SW480 (cell line): ENCODE results near the gene ANO4.
"Not testable (repeated sequence)": the region's sequence is repeated elsewhere in the genome, so short reads cannot be mapped to it uniquely, and the experiment has no call there.

Source experiments
- DNase-seq: peaks from one replicate; pipeline ENCODE4 v3.0.0-alpha.2; 2016; ENCODE audit warnings: low spot score

The ANO4 gene

DNA sequence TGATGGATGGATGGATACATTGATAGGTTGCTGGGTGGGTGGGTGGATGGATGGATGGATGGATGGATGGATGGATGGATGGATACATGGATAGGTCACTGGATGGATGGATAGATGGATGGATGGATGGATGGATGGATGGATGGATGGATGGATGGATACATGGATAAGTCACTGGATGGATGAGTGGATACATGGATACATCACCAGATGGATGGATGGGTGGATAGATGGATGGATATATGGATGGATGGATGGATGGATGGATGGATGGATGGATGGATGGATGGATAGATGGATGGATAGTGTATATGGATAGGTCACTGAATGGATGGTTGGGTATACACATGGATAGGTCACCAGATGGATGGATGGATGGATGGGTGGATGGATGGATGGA is 194.9 kb downstream of the ANO4 start:
- DNase-seq, result not testable (repeated sequence)

DNA sequence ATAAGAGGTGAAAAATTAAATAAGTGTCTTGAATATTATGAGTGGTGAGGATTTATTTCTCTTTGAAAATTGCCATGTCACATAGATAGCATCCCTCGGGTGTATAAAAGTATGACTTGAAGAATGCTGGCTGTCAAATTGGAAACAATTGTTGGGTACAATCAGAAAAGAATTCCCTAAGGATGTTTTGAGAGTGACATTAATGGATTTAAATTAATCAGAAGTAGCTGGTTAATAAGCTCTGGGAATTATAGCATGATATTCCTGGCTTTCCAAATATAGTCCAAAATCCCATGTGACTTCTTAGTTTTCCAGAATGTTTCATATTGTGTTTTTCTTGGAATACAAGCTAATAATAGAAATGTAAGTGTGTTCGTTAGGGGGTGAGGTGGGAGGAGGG is 196.5 kb downstream of the ANO4 start:
- DNase-seq, result no peak

DNA sequence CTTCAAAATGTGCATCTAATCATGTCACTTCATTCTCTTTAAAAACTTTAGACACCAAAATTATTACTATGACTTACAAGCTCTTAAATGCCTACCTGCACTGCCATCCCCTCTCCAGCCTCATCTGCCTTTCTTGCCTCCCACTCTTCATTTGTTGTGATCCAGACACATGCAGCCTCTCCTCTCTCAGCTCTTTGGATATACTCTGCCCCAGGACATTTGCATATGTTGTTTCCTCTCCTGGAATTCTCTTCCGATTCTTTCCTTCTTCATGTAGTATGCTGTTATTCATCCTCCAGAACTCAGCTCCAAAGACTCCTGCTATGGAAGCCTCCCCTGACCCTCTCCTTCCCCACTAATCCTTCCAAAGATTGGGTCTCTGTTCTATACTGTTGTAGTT is 197.6 kb downstream of the ANO4 start:
- DNase-seq, result no peak

DNA sequence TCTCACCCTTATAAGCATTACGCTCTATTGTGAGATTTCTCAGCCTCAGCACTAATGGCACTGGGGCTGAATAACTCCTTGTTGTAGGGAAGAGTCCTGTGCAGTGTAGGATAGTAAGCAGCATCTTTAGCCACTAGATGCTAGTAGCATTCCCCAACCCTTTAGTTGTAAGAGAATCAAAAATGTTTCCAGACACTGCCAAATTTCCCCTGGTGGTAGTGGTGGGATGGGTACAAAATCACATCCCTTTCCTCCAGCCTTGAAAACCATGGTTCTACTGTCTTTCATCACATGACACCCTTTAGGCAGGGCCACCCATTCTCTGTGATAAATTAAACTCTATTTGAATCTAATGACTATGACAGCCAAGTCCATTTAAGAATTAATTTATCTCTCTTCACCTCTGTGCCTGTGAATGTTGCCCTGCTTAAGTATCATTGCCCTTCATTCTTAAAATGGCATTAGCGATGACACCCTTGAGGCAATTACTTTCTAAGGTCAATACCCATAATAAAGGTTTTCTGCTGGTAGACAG is 199.4 kb downstream of the ANO4 start:
- no peak for DNase-seq

DNA sequence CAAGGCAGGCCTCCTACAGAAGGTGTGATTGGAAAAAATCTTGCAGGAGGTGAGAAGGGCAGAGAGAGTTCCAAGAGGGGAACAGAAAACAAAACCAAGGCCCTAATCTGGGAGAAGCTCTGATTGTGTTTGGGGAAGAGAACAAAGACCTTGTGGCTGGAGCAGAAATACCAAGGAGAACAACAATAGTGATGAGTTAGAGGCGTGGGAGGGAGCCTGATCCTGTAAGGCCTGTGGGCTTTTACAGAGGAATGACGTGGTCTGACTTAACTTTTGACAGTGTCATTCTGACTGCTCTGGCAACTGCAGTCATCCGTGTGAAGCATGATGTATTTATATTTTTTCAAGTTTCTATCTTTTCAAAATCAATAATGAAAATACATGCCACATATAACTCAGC is 200.6 kb downstream of the ANO4 start:
- DNase-seq, result no peak

DNA sequence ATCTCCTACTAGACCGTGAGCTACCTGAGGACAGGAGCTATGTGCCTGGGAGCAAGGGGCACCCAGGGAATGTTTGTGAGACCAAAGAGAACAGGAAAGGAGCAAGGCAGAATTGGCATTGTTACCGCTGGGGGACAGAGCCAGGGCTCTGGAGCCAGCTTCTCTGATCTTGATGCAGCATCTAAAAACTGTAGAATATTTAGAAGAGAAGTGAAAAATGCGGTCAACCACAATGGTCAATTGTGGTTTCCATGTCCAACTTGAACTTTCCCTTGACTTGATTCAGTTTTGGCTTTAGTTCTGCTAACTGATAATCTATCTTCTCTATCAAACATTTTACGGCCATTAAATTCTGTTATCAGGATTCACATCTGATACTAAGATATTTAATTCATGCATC is 201.2 kb downstream of the ANO4 start:
- DNase-seq, result no peak

DNA sequence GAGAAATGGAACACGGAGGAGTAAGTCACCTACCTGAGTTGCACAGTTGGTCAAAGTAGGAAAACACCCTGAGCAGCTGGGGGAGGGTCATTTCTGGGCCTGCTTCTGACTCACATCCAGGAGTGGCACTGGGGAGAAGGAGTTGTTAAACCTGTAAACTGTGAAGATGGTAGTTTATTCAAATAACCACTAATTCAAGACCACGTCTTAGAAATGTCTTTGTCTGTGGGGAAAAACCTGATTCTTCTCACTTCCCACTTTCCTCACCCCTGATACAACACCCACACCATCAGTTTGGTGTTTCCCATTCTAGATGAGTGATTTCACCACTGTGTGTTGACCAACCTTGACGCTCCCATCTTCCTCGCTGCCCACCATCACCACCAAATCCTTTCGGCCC is 207.1 kb downstream of the ANO4 start:
- no peak for DNase-seq

DNA sequence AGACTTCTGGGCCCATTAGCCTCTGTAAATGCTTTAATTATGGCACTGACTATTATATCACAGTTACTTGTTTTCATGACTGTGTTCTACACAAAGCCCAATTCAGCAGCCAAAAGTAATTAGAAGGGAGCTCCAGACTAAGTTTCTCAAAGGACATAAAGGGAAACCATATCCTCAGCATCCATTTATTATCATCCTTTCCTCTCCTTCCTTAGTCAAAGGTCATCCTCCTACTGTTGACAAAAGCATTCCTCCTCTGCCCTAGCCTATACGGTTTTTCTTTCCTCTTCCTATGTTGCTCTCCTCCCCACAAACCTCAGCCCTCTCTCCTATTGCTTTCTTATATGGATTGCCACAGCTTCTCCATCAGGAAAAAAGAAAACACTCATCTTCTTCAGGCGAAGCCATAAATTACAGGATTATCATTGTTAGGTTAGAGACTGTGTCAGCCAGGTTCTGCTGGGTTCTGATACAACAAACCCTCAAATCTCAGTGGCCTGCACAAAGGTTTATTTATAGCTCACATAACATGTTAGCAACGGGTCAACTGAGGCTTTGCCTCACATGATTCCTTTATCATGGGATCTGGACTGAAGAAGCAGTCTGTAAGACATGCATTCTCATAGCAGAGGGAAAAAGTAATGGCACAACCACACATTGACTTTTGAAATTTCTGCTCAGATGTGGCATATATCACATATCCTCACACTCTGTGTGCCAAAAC is 208.3 kb downstream of the ANO4 start:
- DNase-seq, result no peak

DNA sequence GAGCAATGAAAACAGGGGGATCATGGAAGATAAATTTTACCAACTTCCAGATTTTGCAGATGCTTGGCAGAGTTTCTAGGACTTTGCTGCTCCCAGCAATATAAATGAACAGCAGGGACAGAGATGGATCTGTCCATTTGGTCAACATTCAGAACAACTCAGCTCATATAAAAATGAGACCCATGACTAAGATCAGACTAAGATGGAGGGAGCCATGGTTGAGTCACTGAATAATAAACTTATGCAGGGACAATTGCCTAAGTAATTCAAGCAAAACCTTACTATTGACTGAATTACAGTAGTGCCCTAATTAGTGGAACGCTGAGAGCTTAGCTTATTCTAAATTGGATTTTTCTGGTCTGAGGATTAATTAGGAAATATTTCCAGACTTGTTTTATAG is 210.3 kb downstream of the ANO4 start:
- no peak for DNase-seq

DNA sequence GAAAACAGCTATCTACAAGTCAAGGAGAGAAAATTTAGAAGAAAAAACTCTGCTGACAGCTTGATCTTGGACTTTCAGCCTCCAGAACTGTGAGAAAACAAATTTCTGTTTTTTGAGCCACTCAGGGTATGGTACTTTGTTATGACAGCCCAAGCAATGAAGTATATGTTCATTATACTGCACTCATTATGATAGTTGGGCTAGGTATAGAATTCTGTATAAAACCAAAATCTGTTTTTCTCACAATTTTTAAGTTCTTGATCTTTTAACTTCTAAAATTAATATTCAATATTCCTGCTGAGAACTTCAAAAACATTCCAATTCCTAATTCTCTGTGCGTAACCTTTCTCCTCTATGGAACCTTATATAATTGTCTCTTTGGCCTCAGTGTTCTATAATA is 214.7 kb downstream of the ANO4 start:
- no peak for DNase-seq

DNA sequence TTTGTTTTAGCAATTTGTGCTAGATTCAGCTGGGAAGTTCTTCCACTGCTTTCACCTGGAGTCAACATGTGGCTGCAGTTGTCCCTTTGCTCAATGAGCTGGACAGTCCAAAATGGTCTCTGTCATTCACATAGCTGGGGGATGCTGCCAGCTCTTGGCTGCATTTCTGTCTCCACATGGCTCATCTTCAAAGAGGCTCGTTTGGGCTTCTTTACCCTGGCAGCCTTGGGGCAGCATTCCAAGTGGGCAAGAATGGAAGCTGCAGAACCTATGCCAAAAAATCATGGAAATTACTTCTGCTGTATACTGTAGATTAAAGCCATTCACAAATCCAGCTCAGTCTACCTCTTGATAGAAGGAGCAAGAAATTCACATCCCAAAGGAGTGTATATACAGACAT is 216.3 kb downstream of the ANO4 start:
- DNase-seq, result no peak

DNA sequence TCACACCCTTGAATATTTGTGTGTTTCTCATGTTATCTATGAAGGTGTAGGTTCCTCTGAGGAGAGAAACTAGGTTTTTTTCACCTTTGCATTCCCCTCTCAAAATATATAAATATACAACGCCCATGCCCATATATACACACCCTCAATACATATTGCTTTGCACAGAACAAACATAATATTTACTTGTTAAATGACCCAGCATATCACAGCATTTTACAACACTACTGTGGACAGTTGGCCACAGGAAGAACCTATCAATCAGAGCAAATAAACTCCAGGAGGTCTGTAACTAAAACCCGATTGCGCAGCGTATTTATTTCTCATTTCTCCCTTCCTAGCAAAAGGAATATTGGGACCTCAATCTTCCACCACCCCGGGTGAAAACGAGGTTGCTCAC is 219.4 kb downstream of the ANO4 start:
- no peak for DNase-seq

DNA sequence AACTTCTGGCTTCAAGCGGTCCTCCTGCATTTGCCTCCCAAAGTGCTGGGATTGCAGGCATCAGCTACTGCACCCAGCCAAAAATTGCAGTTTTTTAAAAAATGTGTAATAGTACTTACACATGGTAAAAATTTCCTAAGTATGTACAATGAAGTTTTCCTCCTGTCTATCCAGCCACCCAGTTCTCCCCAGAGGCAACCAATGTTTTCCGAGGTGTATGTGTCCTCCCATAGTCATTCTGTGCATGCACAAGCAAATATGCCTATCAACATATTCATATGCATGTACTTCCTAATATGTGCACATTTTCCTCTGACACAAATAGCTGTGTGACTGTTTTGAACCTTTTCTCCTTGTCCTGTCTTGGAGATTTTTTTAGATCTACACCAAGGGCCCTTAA is 220.5 kb downstream of the ANO4 start:
- no peak for DNase-seq

DNA sequence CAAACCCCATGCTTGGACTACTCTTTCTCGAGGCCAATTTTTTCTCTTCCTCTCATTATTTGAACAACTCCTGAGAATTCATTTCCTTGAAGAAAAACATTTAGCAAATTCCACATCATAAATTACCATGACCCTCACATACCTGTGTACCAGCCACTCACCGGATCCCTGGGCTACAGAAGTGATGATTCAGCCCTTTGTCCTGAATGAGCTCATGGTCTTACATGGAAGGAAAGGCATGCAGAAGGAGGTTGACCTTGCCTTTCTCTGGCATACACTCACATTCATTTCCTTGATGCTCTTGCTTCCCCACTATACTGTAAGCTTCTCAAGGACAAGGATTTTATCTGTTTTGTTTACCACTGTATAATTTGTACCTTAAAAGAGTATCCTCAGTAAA is 224.0 kb downstream of the ANO4 start:
- peak; percentile 40 for DNase-seq

DNA sequence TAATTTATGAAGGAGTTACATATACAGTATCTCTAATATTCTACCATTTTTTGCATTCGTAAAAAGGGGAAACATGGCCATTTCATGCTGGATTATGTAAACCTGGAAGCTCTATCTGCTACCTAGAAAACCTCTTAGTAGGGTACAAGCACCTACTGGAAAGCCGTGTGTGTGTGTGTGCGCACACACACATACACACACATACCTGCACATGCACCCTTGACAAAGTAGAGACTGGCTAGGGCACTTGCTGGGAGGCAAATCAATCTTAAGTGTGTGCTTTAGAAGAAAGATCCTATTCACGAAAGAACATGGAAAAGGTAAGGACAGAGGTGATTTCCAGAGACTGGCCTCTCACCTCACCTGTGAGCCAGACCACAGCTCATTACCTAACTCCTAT is 224.6 kb downstream of the ANO4 start:
- DNase-seq, result no peak

DNA sequence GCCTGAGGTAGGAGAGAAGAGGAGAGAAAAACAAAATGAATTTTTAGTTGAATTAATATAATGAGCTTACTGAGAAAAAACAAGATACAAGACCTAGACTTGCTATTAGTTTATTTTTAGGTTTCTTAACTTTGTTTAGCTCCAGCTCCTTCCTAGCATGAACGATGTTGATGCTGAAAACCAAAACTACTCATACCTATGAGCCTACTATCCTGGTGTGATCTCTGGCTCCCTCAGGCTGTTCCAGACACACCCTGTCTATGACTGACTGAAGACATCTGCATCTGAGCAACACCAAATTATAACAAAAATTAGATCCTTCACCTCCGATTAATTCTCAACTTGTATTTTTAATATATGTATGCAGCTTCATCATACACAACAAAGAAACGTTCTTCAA is 225.1 kb downstream of the ANO4 start:
- DNase-seq, result no peak

DNA sequence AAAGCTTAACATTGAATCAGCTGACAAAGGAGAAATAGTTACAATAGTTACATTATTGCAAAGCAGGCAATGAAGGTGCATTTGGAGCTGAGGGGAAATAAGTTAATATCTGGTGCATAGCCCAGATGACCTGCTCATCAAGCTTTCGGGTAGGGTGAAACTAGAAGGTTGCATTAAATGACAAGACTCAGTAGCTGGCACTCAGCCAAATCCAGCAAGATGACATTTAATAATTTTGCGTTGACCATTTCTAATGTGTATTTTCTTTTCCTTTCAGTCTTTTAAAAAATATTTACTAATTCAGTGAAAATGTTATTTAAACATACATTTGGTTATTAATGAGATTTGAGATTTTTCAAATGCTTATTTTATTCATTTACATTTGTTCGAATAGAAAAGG is 226.9 kb downstream of the ANO4 start:
- no peak for DNase-seq

DNA sequence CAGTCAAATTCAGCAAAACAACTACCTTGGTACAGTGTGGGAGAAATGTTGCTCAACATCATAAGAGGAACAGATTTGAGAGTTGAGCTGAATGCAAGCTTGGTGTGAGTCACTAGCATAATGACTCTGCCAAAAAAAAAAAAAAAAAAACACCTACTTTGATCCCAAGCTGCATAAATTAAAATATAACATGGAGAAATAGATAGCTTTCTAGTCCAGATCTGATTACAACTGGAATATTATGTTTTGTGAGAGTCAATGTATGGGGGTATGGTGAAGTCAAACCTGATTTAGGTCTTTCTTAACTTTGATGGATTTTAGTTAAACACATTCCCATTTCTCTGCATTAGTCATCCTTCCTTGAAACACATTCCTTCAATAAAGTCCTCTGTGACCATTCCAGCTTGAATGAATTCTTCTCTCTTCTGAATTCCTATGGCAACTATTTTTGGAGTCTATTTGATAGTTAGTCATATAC is 227.4 kb downstream of the ANO4 start:
- peak; percentile 73 for DNase-seq

DNA sequence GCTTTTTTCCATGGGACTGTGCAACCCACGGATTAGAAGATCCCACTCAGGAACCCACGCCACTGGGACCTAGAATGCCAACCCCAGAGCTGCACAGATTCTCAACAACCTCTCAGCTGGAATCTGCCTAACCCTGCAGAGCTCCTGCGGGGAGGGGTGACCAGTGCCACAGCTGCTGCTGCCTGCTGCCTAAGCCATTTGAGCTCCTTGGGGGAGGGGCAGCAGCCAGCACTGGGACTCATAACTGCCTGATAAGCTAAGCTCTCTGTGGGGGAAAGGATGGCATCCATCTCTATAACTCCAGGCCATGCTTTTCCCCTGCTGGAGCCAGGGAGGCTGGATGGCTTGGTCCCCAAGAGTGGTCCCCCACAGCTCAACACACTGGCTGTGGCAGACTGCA is 232.6 kb downstream of the ANO4 start:
- DNase-seq, result no peak

DNA sequence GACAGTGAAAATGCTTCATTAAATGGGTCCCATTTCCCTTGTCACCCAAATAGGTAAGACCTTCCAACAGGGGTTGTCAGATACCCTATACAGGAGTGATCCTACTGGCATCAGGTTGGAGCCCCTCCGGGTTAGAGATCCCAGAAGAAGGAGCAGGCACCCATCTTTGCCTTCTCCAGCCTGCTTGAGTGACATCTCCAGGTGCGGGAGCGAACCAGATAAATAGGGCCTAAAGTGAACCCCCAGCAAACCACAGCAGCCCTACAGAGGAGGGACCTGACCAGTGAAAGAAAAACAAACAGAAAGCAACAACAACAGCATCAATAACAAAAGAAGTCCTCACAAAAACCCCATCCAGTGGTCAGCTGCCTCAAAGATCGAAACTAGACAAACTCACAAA is 233.2 kb downstream of the ANO4 start:
- DNase-seq, result no peak

DNA sequence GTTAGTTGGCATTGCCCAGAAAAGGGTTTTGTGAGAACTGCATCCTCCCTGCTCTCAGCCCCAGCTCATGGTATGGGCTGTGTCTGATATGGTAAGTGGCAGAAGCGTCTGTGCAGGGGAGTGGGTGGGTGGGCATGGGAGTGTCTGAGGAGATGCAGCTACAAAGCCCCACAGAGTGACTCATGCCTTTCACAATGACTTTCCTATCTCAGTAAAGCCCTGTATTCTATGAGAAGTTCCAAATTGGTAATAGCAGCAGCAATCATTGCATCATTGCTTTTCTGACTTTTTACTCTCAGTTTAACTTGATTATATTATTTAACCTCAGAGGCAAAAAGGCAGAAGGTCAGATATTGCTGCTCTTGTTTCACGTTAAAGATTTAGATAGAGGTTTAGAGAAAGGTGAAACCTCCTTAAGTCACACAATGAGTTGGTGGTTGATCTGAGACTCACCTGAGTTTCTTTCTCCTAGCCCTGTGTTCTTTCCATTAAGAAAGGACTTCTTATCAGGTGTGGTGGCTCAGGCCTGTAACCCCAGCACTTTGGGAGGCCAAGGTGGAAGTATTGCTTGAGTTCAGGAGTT is 243.8 kb downstream of the ANO4 start:
- DNase-seq, result peak; percentile 36

DNA sequence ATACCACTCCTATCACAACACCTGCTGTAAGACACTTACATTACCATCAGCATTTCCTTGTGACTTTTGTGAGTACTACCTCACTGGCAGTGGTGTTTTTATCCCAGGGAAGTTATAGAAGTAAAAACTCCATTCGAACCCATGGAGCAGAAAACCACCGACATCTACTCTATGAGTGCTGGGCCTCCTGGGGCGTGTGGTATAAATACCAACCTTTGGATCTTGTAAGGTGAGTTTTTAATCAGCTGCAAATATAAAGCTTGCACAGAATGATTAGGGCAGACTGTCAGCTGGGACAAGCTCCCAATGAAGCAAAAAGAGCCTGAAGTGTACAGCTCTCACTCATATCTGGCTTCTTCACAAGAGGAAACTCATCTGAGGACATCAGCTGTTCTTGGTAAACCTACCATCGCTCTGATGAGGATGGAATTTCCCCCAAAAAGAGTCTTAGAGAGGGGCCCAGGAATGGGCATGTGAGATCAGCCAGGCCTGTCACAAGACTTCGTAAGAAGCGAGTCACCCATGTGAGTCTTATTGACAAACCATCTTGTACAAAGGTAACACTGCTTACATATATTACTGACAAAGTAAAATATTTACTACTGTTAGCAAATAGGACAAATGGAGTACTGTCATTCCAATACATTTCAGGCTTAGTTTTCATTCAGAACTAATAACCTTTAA is 245.4 kb downstream of the ANO4 start:
- no peak for DNase-seq

DNA sequence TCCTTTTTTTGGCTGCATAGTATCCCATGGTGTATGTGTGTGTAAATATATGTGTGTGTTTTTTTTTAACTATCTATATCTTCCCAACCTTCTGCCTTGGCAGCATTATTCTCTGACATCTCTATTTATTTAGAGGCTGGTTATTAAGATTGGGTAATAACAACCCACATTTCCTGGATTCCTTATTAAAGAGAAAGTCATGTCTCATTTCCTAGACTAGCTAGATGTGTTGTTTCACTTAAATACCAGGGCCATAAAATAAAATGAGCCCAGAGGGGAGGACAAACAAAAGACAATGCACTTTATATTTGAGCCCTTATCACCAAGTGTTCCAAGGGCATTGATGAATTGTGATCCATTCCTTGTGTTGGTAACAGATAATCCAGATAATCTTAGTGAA is 246.4 kb downstream of the ANO4 start:
- no peak for DNase-seq
